GM18526 (cell line): ENCODE measurements around the gene TTYH2.

ENCODE experiments used
- POLR2A ChIP-seq: IDR thresholded peaks from 3 replicates; pipeline ENCODE4 v1.6.1; 2011; ENCODE audit not compliant: insufficient read length; ENCODE audit errors: extremely low read depth

TTYH2 gene

DNA sequence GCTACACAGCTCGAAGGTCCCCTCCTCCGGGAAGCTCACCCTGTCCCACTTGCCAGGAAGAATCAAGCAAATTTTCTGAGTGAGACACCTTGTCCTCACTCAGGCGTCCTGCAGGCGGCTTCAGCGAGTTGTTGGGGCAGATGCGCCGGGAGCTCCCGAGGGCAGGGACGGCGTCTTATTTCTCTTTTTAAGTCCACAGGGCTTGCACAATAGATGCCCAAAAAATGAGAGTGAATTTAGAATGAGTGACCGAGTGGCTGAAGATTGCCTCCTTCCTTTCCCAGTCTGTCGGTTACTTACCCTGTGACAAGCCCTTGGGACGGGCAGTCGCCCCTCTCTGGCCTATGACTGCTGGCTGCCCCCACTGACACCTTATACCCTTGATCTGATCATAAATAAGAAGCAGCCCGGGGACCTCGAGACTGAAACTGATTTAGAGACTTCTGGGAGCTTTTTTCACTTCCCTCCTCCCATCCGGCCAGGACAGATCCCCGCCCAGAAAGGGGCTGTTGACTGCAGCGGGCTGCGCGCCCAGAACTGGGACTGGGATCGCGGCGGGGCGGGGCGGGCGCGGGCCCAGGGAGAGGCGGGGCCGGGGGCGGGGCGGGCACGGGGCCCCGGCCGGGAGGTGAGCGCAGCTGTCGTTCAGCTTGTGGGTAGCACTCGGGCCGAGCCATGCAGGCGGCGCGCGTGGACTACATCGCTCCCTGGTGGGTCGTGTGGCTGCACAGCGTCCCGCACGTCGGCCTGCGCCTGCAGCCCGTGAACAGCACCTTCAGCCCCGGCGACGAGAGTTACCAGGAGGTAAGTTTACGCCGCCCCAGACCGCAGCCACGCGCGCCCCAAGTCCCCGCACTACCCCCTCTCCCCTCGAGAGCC lies at the start of gene TTYH2:
Gene TTYH2 (plus strand): TSS at position 659 of the 879 bp plus-strand sequence. CDS start 17 bp downstream, at position 676.
- peak; percentile 36 for TF ChIP-seq POLR2A

DNA sequence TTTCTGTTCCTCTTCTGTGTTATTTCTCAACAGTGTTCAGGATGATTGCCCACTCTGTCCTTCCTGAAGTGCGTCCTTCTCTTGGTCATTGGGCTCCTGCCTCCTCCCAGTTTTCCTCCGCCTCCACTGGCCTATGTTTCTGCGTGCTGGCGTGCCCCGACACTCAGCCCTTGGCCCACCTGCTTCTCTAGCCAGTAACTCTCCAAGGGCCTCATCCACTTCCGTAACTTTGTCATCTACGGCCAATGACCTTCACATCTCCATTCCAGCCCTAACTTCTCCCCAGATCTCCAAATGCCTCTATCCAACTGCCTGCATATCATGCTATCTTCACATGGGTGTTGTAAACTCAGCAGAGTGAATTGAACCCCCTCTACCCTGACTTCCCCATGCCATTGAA lies 49.5 kb upstream of the TTYH2 start:
- no peak for TF ChIP-seq POLR2A

DNA sequence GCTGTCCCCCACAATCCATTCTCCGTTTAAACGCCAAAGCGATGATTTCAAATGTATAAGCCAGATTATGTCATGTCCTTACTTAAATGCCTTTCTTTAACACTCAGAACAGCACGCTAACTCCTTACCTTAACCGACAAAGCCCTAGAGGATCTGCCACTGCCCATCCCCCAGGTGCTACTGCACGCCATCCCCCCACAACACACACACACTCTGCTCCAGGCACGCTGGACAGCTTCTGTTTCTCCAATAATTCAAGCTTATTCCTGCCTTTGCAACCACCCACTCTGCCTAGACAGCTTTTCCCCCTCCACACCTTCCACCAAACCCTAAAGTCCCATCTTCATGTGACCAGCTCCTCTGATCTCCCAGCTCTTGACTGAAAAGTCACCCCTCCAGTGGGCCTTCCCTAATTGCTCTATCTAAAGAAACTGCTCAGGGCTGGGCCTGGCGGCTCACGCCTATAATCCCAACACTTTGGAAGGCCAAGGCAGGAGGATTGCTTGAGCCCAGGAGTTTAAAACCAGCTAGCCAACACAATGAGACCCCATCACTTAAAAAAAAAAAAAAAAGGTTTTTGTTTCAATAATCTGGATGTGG lies 48.8 kb upstream of the TTYH2 start:
- TF ChIP-seq POLR2A = no peak

GRCh38 chr17:74165797-74166365 lies 47.5 kb upstream of the TTYH2 start:
- no peak for TF ChIP-seq POLR2A

- TF ChIP-seq POLR2A = no peak
These were observed 42.4 kb upstream of the TTYH2 start for GRCh38 chr17:74170924-74171323.

DNA sequence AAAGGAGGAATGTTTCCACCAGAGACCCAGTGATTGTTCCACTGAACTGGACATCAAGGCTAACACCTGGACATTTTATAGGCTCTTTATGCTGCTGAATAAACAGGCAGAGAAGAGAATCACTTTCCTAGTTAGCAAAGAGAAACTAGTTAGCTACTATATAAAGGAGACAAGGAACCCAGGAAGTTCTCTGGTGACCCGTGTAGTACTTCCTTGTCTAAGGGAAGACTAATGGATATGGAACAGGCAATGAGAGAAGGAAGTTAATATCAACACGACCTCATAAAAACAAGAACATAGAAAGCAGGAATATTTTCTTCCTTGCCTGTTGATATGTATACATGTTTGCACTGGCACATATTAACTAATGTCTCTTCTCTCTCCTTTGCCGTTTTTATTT lies 40.7 kb upstream of the TTYH2 start:
- no peak for TF ChIP-seq POLR2A

DNA sequence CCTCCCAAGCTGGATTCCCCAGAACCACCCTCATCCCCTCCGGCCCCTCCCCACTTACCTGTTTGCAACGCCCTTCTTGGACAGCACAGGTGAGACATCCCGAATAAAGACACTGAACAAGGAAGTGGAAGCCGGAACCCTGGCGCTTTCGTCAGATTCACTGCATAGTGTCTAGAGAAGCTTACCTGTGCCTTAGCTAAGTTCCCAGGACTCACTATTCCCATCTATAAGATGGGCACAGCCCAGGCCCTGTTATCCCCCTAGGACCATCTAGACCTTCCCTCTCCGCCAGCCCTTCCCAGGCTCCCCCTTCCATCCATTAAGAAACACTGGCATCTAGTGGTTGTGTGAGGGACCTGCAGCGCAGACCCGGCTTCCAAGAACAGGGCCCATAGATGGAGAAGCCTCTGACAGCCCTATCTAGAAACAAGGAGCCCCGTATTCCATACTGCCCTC lies 36.8 kb upstream of the TTYH2 start:
- TF ChIP-seq POLR2A = no peak

DNA sequence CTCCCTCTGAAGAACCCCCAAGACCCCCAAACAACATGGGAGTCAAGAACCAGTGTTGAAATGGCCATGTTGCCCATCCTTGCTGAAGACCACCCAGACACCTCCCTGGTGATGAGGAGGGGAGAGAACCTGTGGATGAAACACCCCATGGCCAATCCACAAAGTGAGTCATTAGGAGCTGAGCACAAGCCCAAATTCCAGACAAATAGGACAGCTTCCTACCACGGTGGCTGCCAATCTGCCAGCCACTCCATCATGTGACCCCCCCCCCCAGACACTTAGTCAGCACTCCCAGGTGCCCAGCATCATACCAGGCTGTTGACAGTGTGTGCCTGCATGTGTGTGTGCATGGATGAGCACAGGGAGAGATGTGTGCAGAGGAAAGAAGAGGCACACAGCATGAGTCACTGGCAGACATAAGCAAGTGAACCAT lies 36.3 kb upstream of the TTYH2 start:
- no peak for TF ChIP-seq POLR2A

- no peak for TF ChIP-seq POLR2A
These were observed 33.8 kb upstream of the TTYH2 start for GRCh38 chr17:74179576-74179975.

DNA sequence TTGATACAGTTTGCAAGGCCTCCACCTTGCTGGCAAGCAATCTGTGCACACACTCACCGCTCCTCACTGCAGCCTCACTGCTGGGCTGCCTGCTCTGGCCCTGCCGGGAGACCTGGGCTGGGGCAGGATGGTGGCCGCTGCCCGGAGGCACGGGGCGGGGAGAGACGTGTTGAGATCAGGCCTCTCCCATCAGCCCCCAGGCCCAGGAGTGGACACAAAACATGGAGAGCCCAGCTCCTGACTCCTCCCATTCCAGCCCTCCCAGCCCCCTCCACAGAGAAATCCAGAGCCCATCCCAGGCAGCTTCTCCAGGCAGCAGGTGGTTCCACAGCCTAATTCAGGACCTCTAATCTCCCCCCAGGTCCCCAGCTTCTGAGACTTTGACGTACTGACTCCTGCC lies 33.0 kb upstream of the TTYH2 start:
- no peak for TF ChIP-seq POLR2A

DNA sequence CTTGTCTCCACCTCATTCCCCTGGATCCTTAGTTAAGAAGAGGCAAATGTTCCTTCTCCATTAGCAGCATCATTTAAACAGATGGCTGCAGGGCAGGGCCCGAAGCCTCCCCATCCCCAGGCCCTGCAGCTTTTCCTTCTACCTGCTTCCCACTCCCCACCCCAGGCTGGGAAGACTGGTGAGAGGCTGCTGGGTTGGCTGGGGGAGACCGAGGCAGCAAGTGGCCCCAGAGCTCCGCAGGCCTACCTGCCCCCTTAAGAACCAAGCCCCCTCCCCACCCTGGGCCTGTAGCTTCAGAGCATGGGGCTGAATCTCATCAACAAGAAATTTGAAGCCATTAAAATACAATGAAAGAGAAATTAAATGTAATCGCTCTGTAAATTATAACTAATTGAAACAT lies 32.0 kb upstream of the TTYH2 start:
- no peak for TF ChIP-seq POLR2A

DNA sequence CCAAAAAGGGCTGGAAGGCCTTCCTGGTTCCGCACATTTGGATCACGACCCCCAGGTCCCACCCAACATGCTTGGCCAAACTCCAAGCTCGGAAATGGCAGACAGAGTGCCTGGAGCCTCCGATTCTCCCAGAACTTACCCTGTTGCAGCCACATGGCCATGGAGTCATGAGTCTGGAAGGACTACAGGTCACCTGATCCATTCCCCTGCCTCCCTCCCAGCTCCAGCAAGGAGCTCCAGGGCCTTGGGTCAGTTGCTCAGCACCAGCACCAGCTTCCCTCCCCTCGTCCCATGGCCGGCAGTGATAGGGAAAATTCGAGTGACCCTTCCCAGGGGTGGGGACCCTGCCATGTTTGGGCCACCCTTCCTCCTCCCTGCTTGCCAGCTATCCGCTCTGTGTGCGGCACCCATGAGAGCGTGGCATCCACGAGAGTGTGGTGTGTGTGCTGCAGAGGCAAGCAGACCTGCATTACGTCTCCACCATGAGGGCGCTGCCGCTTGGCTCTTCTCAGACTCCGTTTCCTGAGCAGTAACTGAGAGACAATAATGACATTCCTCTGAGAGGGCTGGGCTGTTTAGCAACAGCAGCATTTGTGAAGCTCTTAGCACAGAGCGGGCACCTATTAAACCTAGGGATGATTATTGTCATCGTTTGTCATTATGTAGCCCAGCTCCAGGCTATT lies 31.2 kb upstream of the TTYH2 start:
- TF ChIP-seq POLR2A = no peak

GRCh38 chr17:74183411-74183810 lies 30.0 kb upstream of the TTYH2 start:
- no peak for TF ChIP-seq POLR2A

- no peak for TF ChIP-seq POLR2A
These were observed 27.7 kb upstream of the TTYH2 start for GRCh38 chr17:74185571-74186185.

- TF ChIP-seq POLR2A = no peak
These were observed 26.9 kb upstream of the TTYH2 start for GRCh38 chr17:74186498-74186897.
